Medulla oblongata (tissue), 1 donor: ENCODE results near the gene SORCS2.

Experiments used
- DNase-seq: peaks from one replicate; pipeline ENCODE4 v3.0.0-alpha.2; 2015; ENCODE audit errors: extremely low spot score

SORCS2 gene

DNA sequence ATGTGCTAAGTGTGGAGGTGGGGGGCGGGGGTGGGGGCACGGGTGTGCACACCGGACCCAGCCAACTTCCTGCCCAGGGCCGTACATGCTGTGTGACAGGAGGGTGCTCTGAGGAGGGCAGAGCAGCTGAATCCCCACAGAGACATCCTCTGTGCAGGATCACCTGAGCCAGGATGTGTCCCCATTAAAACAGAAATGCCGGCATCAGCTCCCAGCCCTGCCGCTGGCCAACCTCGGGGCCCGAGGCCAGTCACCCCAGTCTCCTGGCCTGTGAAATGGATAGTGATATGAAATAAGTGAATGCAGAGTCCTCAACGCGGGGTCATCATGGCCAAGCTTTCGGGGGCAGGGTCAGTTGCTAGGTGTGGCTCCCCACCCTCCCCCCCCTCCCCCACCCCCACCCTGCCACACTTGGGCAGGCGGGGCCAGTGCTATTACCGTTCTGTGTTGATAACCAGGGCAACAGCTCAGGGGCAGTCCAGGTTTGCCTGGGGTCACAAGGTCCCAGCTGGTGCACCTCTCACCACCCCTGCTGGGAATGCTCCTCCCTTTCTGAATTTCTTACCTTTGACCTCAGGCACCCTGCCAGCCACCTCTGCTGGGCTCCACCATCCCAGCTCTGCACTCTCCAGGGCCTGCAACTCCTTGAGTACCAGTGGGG, 469.6 kb downstream of the SORCS2 start:
- no peak for DNase-seq

DNA sequence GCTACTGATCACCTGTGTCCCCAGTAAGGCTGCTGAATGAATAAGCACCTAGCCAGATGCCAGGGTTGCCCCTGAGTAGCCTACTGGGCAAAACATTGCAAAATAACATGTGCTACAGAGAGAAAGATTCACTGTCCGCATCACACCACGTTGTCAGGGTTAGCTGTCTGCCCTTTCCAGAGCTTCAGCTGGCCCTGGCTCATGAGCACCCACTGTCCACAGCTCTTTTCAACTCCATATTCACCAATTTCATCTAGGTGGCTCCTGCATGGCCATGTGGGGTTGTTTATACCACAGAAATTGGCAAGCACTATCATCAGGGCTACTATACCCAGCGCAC, 470.1 kb downstream of the SORCS2 start:
- no peak for DNase-seq

DNA sequence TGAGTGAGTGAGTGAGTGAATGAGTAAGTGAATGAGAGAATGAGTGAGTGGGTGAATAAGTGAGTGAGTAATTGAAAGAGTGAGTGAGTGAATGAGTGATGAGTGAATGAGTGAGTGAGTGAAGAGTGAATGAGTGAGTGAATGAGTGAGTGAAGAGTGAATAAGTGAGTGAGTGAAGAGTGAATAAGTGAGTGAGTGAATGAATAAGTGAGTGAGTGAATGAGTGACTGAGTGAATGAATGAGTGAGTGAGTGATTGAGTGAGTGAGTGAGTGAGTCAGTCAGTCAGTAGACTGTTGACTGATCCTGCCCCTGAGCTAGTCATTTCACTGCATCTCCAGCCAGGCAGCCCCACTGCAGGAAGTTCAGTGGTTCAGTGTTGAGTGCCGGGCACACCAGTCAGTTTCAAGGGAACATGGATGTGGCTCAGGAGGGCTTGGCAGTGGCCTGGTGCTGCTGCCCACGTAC, 470.8 kb downstream of the SORCS2 start:
- DNase-seq = no peak

DNA sequence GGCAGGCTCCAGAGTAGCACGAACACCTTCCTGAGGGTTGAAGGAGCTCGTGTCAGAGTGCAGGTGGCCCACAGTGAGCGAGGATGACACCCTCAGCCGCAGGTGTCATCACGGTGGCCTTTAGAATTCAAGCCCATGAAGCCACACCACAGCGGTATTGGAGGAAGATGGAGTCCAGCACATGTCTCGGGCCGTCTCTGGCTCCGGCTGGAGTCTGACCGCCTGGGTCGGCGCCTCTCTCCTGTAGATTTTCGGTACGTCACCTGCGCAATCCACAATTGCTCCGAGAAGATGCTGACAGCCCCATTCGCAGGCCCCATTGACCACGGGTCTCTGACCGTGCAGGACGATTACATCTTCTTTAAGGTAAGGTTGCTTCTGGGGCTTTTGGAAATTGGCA, 471.8 kb downstream of the SORCS2 start:
- DNase-seq = no peak

- DNase-seq = no peak
Measured at GRCh38 chr4:7665321-7665720, 473.0 kb downstream of the SORCS2 start.

- no peak for DNase-seq
Measured at GRCh38 chr4:7666011-7666410, 473.7 kb downstream of the SORCS2 start.

- DNase-seq = no peak
Measured at GRCh38 chr4:7666744-7667143, 474.4 kb downstream of the SORCS2 start.

GRCh38 chr4:7668271-7668670, 475.9 kb downstream of the SORCS2 start:
- DNase-seq = no peak

- no peak for DNase-seq
Measured at GRCh38 chr4:7668826-7669225, 476.5 kb downstream of the SORCS2 start.

- DNase-seq = no peak
Measured at GRCh38 chr4:7672601-7673000, 480.3 kb downstream of the SORCS2 start.

- DNase-seq = no peak
Measured at GRCh38 chr4:7673121-7673520, 480.8 kb downstream of the SORCS2 start.

GRCh38 chr4:7674706-7675105, 482.4 kb downstream of the SORCS2 start:
- no peak for DNase-seq

GRCh38 chr4:7675136-7675535, 482.8 kb downstream of the SORCS2 start:
- no peak for DNase-seq

DNA sequence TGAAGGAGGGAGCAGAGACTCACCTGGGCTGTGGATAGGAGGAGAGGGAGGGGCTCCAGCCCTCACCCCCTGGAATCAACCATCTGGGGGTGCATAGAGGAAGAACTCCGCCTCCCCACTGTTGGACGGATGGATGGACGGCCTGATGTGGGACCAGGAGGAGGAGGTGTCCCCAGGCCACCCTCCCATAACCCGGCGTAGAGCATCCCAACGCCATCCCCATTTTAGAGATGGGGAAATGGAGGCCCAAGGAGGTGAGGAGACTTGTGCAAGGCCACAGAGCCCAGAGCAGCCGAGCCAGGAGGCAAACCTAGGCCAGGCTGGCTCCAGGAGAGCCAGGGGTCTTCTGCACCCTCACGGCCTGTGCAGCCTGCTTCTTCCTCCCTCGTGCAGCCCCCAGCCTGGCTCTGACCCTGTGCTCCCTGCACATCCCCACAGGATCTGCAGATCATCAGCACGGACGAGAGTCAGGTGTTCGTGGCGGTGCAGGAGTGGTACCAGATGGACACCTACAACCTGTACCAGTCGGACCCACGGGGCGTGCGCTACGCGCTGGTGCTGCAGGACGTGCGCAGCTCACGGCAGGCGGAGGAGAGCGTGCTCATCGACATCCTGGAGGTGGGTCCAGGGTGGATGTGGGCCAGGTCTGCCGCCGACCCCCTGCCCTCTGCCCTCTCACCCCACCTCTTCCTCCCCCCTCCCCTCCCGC, 483.4 kb downstream of the SORCS2 start:
- DNase-seq = no peak

DNA sequence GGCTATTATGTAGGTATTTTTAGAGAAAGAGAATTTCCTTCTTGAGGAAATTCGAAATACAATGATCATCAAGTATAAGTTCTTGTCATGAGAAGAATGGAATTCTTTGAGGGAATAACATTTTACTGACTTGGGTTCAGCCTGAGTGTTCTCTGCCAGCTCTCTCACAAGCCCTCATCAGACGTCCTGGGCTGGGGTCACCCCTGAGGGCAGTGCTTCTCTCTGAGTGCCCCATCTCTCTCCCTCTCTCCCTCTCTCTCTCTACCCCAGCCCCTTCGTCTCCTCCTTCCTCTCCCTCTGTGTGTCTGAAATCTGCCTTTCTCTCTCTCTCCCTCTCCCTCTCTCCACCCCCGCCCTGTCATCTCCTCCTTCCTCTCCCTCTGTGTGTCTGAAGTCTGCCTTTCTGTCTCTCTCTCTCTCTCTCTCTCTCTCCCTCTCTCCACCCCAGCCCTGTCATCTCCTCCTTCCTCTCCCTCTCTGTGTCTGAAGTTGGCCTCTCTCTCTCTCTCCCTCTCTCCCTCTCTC, 484.1 kb downstream of the SORCS2 start:
- DNase-seq = no peak

DNA sequence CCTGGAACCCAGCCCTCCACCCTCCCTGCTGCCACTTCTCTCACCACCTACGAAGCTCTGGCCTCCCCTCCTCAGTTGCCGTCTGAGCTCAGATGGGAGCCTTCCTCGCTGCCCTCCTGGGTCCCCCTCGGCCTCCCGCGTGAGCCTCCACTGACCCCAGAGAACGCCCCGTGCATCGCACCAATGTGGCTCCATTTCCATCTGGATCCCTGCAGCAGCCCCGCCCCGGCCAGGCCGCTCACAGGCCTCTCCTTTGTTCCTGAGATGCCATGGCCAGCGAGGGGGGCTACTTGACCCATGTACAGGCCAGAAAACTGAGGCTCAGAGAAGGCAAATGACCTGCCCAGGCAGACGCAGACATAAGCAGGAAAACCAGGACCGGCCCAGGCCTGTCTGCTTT, 484.7 kb downstream of the SORCS2 start:
- DNase-seq = no peak

GRCh38 chr4:7677799-7678301, 485.5 kb downstream of the SORCS2 start:
- DNase-seq = no peak

DNA sequence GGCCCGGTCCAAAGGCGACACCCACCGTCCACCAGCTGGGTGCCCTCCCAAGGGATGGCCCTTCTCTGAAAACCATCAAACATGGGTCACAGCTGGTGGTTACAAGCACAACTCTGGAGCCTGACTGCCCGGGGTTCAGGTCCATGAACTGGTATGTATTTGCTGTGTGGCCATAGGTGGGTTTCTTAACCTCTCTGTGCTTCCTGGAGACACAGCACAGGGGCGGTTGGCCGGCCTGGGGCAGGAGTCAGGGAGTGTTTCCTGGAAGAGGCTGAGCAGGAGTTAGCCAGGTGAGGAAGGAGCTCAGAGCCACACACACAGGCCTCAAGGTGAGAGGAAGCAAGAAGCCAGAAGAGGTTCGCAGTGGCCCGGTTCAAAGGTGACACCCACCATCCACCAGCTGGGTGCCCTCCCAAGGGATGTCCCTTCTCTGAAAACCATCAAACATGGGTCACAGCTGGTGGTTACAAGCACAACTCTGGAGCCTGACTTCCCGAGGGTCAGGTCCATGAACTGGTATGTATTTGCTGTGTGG, 486.0 kb downstream of the SORCS2 start:
- DNase-seq = no peak

- no peak for DNase-seq
Measured at GRCh38 chr4:7679406-7680040, 487.2 kb downstream of the SORCS2 start.

- no peak for DNase-seq
Measured at GRCh38 chr4:7680106-7680505, 487.8 kb downstream of the SORCS2 start.

GRCh38 chr4:7680731-7681130, 488.4 kb downstream of the SORCS2 start:
- no peak for DNase-seq

DNA sequence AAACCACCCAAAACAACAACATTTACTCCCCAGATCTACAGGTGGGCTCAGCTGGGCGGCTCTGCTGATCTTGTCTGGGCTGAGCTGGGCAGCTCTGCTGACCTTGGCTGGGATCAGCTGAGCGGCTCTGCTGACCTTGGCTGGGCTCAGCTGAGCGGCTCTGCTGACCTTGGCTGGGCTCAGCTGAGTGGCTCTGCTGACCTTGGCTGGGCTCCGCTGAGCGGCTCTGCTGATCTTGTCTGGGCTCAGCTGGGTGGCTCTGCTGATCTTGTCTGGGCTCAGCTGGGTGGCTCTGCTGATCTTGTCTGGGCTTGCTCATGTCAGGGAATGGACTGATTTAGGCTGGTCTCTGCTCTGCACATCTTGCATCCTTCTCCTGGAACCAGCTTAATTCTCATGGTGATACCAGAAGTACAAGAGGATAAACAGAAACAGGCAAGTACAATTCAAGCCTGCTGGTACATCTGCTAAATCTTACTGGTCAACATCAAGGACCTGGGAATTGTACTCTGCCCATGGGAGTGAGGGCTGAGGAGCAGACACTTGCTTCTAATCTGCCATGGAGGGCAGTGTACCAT, 490.9 kb downstream of the SORCS2 start:
- DNase-seq = no peak
